ENCODE data around the gene CLCN4.

The CLCN4 gene

GRCh38 chrX:10156199-10157031 lies at the start of gene CLCN4:
Gene CLCN4 (plus strand): TSS chrX:10156975. CDS start chrX:10185033, 28,058 bp downstream.
- TF ChIP-seq CTCF (conservative IDR thresholded peaks at IDR 0.05; ENCODE audit: low read length) = no peak
- H3K4me3 ChIP-seq (ENCODE audit: low read length) = peak within 1 kb of the TSS; percentile 39

GRCh38 chrX:10107483-10107882 lies 49.3 kb upstream of the CLCN4 start:
- no peak overlapping the region for H3K4me3 ChIP-seq (ENCODE audit: low read length)
- DNase-seq (ENCODE audit: low read depth) = no peak
- TF ChIP-seq CTCF (conservative IDR thresholded peaks at IDR 0.05; ENCODE audit: low read length) = no peak

More at GRCh38 chrX:10156199-10157031, at the start of gene CLCN4:
- DNase-seq (ENCODE audit: low read depth) = peak; percentile 64

GRCh38 chrX:10108288-10108687 lies 48.5 kb upstream of the CLCN4 start:
- DNase-seq (ENCODE audit: low read depth) = no peak
- H3K4me3 ChIP-seq (ENCODE audit: low read length) = no peak overlapping the region
- TF ChIP-seq CTCF (conservative IDR thresholded peaks at IDR 0.05; ENCODE audit: low read length) = no peak

DNA sequence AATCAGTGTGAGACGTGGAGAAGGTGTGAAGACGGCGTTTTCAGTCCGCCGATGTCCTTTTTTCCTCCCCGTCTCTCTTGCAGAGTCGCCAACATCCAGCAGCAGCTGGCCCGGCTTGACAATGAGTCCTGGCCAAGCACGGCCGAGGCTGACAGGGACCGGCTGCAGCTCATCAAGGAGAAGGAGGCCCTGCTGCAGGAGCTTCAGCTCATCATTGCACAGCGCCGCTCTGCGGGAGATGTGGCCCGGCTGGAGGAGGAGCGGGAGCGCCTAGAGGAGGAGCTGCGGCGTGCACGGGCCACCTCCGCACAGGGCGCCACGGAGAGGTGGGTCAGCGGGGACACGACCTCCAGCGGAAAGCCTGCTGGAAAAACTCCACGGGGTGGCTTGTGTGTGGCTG lies 47.1 kb upstream of the CLCN4 start:
- peak; percentile 19; the same call in 1 of the 2 replicates for TF ChIP-seq CTCF (conservative IDR thresholded peaks at IDR 0.05; ENCODE audit: low read length)
- DNase-seq (ENCODE audit: low read depth) = no peak
- no peak overlapping the region for H3K4me3 ChIP-seq (ENCODE audit: low read length)

DNA sequence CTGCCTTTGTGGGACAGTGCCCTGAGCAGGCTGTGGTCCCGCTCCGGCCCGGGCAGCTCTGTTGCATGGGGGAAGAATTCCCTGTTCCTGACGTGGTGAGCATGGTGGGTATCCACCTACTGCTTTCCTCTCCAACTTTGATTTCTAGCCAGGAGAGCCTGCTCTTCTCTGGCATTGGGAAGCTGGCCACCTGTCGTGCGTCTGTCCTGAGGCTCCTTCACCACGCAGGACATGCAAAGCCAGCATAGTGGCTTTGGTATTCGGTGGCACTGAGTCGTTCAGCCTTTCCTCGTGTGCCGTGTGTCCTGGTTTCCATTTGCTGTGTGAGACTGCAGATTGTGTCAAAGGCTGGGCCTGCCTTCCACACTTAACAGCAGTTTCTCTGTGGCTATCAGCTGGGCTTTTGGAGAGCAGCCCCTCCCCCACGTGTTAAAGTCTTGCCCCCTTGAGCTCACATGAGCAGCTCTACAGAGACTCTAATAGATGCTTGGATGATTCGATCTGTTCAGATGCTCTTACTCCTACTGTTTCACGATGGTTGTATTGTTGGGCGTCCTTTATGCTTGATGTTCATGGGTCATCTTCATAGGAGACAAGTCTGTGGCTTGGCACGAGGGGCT lies 46.3 kb upstream of the CLCN4 start:
- no peak for TF ChIP-seq CTCF (conservative IDR thresholded peaks at IDR 0.05; ENCODE audit: low read length)
- DNase-seq (ENCODE audit: low read depth) = no peak
- no peak overlapping the region for H3K4me3 ChIP-seq (ENCODE audit: low read length)

DNA sequence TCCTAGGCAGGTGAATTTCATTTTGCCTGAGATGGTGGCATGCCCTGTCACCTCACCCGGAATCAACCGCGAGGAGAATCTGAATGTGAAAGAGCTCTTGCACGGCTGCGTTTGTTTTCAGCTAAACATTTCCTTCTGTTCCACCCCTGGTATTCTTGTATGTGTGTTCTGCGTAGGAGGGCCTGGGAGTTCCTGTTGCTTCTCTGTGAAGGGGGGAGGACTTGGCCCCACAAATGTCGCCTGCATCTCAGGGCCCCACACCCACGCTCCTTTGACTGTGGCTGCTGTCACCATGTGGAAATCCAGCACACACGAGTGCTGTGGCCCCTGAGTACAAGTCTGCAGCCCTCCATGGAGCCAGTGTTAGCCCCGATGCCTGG lies 45.8 kb upstream of the CLCN4 start:
- no peak for TF ChIP-seq CTCF (conservative IDR thresholded peaks at IDR 0.05; ENCODE audit: low read length)
- peak; percentile 45 for DNase-seq (ENCODE audit: low read depth)
- H3K4me3 ChIP-seq (ENCODE audit: low read length) = no peak overlapping the region

Data from AG10803 (cell line).